ACC112 (cell line): ENCODE measurements around the gene MAGI2.

Experiments used
- H2AFZ ChIP-seq: fragments of 200-600 bp; sonication (generic); one replicate; pipeline ENCODE4 v1.6.0; 2017; ENCODE audit warnings: antibody characterized with exemption, low read length; ENCODE audit not compliant: unreplicated experiment
- H3K27ac ChIP-seq: fragments of 200-600 bp; sonication (generic); 2 replicates; pipeline ENCODE4 v1.5.1; 2014; ENCODE audit warnings: low read depth, mild to moderate bottlenecking, antibody characterized with exemption, low read length, moderate library complexity
- H3K27me3 ChIP-seq: fragments of 200-600 bp; sonication (generic); 2 replicates; pipeline ENCODE4 v1.6.1; 2014; ENCODE audit warnings: mild to moderate bottlenecking, antibody characterized with exemption, low read length, moderate library complexity, mixed read lengths; ENCODE audit not compliant: insufficient read depth
- H3K36me3 ChIP-seq: fragments of 200-600 bp; sonication (generic); 2 replicates; pipeline ENCODE4 v1.6.1; 2016; ENCODE audit warnings: mild to moderate bottlenecking, antibody characterized with exemption, low read length, moderate library complexity, mixed read lengths; ENCODE audit not compliant: insufficient read depth
- H3K4me1 ChIP-seq: fragments of 200-600 bp; sonication (generic); one replicate; pipeline ENCODE4 v1.6.1; 2016; ENCODE audit warnings: low read length, mixed read lengths; ENCODE audit not compliant: insufficient read depth, unreplicated experiment, control insufficient read depth
- H3K4me3 ChIP-seq: fragments of 200-600 bp; sonication (generic); 2 replicates; pipeline ENCODE4 v1.5.1; 2014; ENCODE audit warnings: mild to moderate bottlenecking, low read depth, low read length
- H3K79me2 ChIP-seq: fragments of 200-600 bp; sonication (generic); one replicate; pipeline ENCODE4 v1.6.0; 2016; ENCODE audit warnings: low read length; ENCODE audit not compliant: control insufficient read depth, unreplicated experiment, insufficient read depth

MAGI2 gene

DNA sequence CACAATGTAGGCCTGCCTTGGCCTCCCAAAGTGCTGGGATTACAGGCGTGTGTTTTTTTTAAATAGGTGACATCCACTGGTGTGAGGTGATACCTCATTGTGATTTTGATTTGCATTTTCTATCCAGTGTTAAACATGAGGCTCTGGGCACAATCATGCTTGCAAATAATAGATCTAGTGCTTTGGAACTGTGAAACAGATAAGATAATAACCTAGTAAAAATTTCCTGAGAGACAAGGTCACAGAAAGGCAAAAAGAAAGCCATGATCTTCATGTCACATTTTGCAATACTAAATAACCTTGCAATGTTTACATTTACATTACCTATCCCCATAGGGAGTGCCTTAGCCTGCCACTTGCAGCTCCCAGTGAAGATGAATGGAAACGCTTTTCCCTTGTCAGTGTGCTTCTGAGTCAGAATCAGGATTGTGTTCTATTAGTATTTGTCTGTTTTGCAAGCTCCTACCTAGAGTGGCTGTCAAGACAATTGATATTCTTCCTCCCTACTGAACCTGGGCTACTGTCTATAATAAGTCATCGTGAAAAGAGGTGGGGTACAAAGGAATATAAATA lies 1398.4 kb downstream of the MAGI2 start:
- Histone ChIP-seq H3K4me1 (no peaks in the 10 kb centered on the region), H3K27ac (no peak overlapping the region), H2AFZ (no peak overlapping the region), H3K36me3 (no peaks in the 10 kb centered on the region), H3K79me2 (no peaks in the 10 kb centered on the region), H3K4me3 (no peak overlapping the region), H3K27me3 (peaks cover 12% of the 10 kb centered on the region; the same call in 1 of the 2 replicates)

DNA sequence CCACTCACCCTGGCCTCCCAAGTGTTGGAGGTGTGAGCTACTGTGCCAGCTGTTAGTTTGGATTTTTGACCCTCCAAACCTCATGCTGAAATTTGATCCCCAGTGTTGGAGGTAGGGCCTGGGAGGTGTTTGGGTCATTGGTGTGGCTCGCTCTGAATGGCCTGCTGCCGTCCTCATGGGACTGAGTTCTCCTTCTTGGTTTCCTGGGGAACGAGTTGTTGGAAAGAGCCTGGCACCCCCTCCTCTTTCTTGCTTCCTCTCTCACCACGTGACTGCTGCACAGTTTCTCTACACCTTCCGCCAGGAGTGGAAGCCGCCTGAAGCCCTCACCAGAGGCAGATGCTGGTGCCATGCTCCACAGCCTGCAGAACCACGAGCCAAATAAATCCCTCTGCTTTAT lies 1401.4 kb downstream of the MAGI2 start:
- Histone ChIP-seq H3K79me2 (no peaks in the 10 kb centered on the region), H3K27ac (no peak overlapping the region), H3K36me3 (no peaks in the 10 kb centered on the region), H2AFZ (no peak overlapping the region), H3K4me3 (no peak overlapping the region), H3K27me3 (no peaks in the 10 kb centered on the region), H3K4me1 (no peaks in the 10 kb centered on the region)

DNA sequence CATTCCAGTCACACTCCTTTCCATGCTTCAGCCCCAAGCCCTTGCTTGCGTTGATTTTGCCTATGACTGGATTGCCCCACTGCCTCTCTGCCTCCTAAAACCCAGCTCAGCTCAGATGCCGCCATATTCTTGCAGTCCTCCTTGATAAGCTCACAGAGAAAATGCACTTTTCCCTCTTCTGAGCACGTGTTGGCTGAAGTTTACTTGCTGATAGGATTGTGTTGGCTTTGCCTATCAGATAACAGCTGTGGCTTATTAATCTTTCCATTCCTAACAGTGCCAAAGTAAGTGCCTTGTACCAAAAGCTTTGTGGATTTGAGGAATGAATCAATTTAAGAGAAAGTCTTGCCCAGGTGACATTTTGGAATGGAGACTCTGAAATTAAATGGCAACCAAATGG lies 1405.7 kb downstream of the MAGI2 start:
- Histone ChIP-seq H3K36me3 (no peaks in the 10 kb centered on the region), H3K27ac (no peak overlapping the region), H2AFZ (no peak overlapping the region), H3K79me2 (no peaks in the 10 kb centered on the region), H3K4me1 (no peaks in the 10 kb centered on the region), H3K27me3 (no peaks in the 10 kb centered on the region), H3K4me3 (no peak overlapping the region)

DNA sequence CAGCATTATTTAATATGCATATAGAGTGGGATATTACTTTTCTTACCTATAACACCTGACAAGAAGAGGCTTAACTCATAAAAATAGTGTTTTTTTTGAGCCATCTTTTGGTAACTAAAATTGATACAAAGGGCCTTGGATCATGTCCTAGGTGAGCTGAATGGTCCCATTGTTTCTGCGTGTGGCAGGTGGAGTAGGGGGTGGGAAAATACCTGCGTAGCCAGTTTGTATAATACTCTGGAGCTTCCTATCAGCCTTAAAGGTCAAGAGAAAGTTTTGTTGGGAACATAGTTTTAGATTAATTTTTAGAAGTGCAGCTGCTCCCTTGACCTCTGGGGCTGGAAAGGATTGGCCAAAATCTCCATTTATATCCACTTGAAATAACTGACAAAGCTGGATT lies 1410.3 kb downstream of the MAGI2 start:
- Histone ChIP-seq H3K79me2 (no peaks in the 10 kb centered on the region), H2AFZ (no peak overlapping the region), H3K27ac (no peak overlapping the region), H3K36me3 (no peaks in the 10 kb centered on the region), H3K4me3 (no peak overlapping the region), H3K4me1 (no peaks in the 10 kb centered on the region), H3K27me3 (no peaks in the 10 kb centered on the region)

DNA sequence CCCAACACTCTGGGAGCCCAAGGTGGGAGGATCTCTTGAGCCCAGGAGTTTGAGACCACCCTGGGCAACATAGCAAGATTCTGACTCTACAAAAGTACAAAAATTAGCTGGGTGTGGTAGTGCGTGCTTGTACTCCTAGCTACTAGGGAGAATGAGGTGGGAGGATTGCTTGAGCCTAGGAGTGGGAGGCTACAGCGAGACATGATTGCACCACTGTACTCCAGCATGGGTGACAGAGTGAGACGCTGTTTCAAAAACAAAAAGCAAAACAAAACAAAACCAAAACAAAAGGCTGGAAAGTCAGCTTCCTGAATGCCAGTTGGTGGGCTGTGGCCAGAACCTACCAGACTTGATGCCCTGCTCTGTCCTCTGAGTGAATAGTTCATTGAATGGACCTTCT lies 1412.0 kb downstream of the MAGI2 start:
- Histone ChIP-seq H3K79me2 (no peaks in the 10 kb centered on the region), H3K27me3 (no peaks in the 10 kb centered on the region), H3K27ac (no peak overlapping the region), H3K4me1 (no peaks in the 10 kb centered on the region), H3K4me3 (no peak overlapping the region), H3K36me3 (no peaks in the 10 kb centered on the region), H2AFZ (no peak overlapping the region)

DNA sequence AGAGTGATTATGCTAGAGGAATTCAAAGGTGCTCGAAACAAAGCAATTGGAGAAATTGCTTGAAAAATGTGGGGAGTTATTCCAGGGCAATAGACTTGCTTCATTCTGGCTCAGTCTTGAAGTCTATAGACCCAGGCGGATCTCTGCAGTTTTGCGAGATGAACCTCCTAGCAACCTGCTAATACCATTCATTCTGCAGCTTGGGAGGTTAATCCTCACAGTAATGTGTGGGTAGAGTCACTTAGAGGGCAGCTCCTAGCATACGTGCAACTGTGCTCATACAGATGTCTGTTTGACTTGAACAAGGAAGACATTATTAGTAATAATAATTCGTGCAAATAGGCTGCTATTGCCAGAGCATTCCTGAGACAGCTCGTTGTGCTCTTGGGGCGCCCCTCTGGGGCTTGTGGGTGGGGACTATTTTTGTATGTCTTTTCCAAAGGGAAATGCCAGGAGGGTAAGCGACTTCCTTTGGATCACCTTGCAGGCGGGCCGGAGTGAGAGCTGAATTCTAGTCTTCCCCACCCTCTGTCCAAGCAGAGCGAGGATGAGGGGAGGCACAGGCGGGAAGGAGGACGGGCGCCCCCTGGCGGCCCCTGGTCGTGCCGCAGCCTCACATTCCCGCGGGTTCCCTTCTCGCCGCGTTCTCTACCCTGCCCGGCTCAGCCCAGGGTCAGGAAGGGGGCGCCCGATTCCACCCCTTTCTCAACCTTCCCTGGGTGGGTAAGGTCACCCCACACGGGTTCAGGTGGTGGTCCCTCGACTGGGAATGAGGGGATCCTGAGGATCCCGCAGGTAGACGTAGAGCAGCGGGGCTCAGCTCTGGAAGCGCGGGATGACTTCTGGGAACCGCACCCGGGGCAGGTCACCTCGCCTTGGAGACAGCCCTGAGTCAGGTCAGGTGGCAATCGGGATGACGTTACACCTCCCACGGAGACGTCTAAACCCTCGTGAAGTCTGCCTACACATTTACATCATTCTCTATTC lies 1413.4 kb downstream of the MAGI2 start:
- Histone ChIP-seq H3K27ac (no peak overlapping the region), H3K36me3 (no peaks in the 10 kb centered on the region), H3K4me3 (no peak overlapping the region), H3K27me3 (no peaks in the 10 kb centered on the region), H3K4me1 (no peaks in the 10 kb centered on the region), H3K79me2 (no peaks in the 10 kb centered on the region), H2AFZ (no peak overlapping the region)

DNA sequence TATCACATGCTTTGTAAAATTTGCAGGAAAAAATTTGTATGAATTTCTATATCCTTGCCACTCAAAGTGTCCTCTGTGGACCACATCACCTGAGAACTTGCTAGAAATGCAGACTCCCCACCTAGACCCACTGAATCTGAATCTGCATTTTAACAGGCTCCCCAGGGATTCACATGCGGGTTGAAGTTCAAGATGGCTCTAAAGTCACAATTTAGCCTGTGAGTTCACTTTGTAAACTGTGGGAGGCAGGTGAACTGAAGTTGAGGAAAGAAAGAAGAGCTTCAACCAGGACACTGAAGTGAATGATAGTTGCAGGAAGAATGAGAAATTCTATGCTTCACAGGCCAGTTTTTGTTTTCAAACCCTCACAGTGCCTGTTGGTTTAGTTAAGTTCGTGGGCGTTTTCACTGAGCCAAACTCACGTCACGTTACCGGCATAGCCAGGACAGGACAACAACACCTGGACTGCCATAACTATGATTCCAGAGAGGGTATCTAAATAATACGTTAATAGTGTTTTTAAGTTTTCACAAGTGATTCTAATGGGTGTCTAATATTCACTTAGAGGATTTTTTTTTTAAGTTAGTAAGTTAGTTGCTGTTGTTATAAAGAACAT lies 1414.9 kb downstream of the MAGI2 start:
- no peaks in the 10 kb centered on the region for H3K36me3 ChIP-seq
- no peak overlapping the region for H3K27ac ChIP-seq
- H3K4me3 ChIP-seq: no peak overlapping the region
- H2AFZ ChIP-seq: no peak overlapping the region
- peaks cover 5% of the 10 kb centered on the region; the same call in 1 of the 2 replicates for H3K27me3 ChIP-seq
- no peaks in the 10 kb centered on the region for H3K79me2 ChIP-seq
- H3K4me1 ChIP-seq: no peaks in the 10 kb centered on the region

DNA sequence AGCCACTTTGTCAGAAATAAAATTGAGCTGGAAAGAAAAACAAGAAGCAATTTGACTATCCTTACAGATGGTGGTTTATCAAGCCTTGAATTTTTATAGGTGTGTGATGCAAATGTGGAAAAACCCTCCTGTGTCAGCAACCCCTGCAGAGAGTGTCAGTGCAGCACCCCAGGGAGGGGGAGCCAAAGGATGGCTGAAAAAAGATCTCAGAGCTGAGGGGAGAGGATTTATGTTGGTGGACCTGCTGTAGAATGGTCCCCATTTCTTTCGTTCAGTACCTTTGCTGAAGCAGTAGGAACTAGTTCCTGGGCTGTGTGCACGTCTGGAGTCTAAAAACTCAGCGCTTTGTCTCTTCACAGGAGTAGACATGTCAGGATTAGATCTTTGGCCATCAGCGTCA lies 1415.9 kb downstream of the MAGI2 start:
- peaks cover 13% of the 10 kb centered on the region; the same call in 1 of the 2 replicates for H3K27me3 ChIP-seq
- no peaks in the 10 kb centered on the region for H3K4me1 ChIP-seq
- no peaks in the 10 kb centered on the region for H3K79me2 ChIP-seq
- H3K4me3 ChIP-seq: no peak overlapping the region
- no peak overlapping the region for H2AFZ ChIP-seq
- no peak overlapping the region for H3K27ac ChIP-seq
- no peaks in the 10 kb centered on the region for H3K36me3 ChIP-seq

DNA sequence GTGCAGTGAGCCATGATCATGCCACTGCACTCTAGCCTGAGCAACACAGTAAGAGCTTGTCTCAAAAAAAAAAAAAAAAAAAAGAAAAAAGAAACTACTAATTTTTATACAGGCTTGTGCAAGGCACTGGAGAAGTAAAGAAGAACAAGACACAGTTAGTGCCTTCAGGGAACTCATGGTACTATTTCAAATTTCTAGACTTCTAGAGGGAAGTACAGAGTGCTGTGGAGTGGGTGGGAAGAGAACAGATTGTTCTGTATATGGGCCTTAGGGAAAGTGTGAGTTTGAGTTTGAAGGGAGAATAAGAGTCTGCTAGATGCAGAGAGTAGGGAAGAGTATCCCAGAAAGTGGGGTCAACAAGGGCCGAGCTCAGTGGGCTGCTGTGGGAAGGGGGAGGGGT lies 1420.1 kb downstream of the MAGI2 start:
- Histone ChIP-seq H3K27ac (no peak overlapping the region), H3K4me1 (no peaks in the 10 kb centered on the region), H3K27me3 (peaks cover 24% of the 10 kb centered on the region), H3K4me3 (no peak overlapping the region), H3K79me2 (no peaks in the 10 kb centered on the region), H3K36me3 (no peaks in the 10 kb centered on the region), H2AFZ (no peak overlapping the region)

DNA sequence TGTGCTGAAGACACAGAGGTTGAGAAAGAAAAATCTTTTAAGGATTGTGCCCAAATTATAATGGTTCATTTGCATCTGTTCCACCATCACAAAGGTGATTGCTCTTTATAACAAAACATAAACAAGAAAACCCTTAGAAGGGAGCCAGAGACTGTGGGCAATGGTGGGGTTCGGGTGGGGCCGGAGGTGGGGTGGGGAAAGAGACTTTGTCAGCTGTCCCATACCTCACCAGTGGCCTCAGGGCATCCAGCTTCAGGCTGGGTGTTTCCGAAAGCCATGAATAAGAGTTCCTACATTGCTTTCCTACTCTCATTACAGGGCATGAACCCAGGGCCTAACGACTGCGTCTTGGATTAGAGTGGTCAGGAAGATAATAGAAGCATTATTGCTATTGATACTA lies 1427.0 kb downstream of the MAGI2 start:
- Histone ChIP-seq H3K27me3 (peaks cover 21% of the 10 kb centered on the region), H3K27ac (no peak overlapping the region), H3K79me2 (no peaks in the 10 kb centered on the region), H3K4me1 (no peaks in the 10 kb centered on the region), H2AFZ (no peak overlapping the region), H3K36me3 (no peaks in the 10 kb centered on the region), H3K4me3 (no peak overlapping the region)
